ENCODE data around the gene RPL39.

- no peak for TF ChIP-seq CTCF (IDR thresholded peaks at IDR 0.05)
- TF ChIP-seq ZFX (IDR thresholded peaks at IDR 0.05; ENCODE audit: borderline replicate concordance) = no peak
Measured at GRCh38 chrX:119757646-119757978, 33.8 kb downstream of the RPL39 start.

Data from 22Rv1 (cell line).